NCI-H446 treated with DMSO at 0.1 percent for 48 hours (cell line): ENCODE data around the gene PHLDB2.

Experiments
- DNase-seq: peaks from one replicate; lab custom pipeline; 2025; lab: John Stamatoyannopoulos, UW

Gene PHLDB2

DNA sequence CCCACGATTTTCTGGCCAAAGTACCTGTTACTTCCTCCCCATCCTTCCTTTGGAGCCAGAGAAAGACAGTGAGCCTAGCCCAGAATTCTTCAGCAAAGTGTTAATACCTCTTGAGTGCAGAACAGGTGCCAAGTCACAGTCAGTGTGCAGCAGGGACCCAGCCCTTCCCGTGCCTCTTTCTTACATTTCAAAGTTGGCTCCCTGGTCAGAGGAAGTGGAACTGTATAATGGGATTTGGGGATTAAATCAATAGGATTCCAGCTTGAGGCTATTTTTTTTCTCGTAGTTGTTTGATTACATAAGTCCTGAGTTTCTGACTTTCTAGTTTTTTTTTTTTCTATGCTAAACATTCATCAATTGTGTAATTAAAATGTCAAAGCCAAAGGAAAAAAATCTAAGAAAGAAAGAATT lies 67.2 kb downstream of the PHLDB2 start:
- no peak for DNase-seq

DNA sequence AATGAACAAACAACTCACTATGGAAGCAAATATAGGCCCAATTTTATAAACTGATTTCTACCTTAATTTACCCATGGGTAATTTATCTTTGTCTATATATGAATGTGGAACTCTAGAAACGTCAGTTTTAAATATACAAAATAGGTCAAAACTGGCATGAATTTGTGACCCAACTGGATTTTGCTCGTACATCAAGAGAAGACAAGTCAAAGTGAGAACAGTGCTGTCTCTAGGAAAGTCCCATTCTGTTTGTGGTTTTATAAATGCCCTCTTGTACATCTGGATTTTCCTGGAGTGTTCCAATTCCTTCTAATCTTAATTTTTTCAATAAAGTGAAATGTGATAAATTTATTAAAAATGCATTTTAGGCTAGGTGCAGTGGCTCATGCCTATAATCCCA lies 69.5 kb downstream of the PHLDB2 start:
- no peak for DNase-seq

DNA sequence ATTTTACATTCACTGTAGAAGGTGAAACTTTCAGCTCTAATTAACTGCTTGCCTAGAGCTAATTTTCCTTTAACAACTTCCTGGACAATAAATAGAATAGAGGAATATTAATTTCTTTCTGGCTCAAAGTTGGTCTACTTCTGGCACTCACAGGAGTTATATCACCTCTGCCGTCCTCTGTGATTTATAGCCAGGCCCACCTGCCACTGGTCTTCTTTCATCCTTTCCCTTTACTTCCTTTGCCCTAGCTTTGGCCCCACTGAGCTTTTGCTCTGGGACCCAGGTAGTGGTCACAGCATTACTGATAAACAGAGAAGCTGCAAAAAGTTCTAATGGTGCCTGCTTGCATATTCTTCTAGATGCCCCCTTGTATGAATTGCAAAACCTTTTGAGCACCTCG lies 70.4 kb downstream of the PHLDB2 start:
- no peak for DNase-seq

DNA sequence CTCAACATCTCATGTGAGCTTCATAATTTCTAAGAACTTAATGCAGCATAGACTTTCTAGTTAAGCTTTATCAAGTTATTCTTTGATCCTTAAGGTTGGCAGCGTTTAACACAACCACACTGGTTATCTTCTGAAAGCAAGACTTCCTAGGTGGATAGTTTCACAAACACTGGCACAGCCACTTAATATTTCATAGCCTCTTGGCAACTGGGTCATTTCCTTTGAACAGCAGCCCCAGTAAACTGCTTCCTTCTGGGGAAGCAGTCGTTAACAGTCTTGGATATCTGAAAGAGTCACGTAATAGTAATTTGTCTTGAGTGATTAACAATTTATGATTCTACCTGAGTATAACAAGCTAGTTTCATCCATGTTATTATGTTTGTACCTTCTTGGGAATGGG lies 73.9 kb downstream of the PHLDB2 start:
- no peak for DNase-seq

DNA sequence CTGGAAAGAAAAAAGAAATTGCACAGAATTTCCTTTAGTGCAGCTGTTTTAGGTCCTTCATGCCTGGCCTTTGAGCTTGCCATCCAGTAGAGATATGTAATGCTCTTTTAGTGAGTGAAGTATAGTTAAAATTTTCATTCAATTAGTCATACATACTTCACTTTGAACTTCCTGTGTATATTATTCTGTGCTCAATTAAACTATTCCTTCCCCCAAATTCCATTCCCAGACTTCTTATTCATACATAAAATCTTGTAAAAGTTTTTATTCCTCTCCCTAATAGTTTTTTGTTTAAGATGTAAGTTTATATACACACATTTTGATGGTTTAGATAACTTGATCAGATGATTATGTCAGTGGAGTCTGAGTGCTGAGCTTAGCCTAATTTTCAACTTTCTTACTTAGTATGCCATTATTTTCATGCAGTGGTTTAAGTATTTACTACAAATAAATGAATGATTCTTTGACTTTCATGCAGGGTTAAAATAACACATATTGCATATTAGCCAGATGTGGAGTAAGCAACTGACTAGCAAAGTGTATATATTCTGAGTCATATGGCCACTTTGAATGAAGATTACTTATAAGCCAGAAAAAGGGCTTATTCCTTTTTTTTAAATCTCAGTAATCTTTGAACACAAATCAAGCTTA lies 77.3 kb downstream of the PHLDB2 start:
- no peak for DNase-seq

DNA sequence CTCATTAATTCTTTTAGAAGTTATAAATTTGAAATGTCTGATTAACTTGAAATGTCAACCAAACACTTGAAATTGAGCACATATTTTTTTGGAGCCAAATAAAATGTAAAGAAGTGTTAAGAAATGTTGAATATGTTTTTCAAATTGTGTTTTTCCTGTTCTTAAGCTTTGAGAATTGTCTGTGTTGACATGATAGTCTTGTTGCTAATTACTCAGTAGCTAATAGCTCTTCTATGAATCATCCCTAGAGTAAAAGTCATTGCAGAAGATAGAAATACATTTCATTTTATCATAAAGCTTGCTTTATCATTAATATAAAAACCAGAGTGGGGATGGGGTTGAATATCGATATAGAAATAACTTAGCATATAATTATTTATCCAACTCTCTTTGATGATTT lies 77.9 kb downstream of the PHLDB2 start:
- no peak for DNase-seq

DNA sequence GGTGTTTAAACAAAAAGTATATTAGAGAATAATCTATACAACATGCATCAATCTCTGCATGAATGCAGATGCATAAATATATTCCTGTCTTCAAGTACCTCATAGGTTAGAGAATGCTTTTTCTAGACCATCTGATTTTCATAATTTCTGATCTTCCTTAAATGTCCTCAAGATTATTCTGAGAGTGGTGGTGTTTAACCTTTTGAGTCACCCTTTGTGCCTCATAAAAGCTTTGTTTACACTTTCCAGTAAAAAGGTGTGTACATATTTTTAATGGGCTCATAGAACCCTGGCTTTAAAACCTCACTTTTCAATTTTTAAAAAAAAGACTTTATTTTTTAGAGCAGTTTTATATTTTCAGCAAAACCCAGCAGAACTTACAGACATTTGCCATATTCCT lies 78.8 kb downstream of the PHLDB2 start:
- DNase-seq = no peak

DNA sequence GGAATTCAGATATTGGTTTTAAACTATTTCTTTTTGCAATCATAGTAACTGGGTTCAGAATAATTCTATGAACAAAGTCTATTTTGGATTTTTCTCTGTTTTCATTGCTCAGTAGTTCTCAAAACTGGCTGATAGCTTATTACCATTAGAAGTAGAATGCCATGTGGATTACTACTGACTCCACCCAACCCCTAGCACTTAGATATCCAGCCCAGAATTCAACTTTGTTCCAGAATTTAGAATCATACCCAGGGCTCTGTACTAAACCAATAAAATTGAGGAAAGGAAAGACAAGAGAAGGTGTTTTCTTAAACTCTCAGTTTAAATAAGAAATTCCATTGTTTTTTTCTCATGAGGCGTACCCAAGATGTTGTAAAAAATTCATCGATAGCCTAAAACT lies 80.8 kb downstream of the PHLDB2 start:
- DNase-seq = no peak

DNA sequence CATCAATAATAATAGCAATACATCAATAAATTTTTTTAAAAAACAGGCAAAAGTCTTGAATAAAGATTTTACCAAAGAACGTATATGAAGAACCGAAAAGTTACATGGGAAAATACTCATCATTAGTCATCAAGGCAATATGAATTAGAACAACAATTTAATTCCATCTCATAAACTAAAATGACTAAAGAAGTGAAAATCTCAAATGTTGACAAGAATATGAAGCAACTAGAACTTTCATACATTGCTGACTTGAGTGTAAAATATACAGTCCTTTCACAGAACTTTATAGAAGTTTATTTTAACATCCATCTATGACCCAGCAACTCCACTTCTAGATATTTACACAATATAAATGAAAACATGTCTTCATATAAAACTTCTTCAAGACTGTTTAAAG lies 84.5 kb downstream of the PHLDB2 start:
- no peak for DNase-seq

DNA sequence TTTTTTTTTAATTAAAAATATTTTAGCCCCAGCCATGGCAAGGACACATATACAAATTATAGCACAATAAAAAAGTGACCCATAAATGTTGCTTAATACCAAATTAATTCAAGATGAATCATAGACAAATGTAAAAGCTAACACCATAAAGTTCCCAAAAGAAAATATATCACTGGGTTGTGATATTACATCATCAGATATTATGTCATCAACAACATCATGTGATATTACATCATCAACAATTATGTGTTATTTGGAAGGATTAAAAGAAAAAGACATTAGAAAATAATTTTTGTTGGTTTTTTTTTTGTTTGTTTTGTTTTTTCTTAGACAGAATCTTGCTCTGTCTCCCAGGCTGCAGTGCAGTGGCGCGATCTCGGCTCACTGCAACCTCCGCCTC lies 85.3 kb downstream of the PHLDB2 start:
- no peak for DNase-seq

DNA sequence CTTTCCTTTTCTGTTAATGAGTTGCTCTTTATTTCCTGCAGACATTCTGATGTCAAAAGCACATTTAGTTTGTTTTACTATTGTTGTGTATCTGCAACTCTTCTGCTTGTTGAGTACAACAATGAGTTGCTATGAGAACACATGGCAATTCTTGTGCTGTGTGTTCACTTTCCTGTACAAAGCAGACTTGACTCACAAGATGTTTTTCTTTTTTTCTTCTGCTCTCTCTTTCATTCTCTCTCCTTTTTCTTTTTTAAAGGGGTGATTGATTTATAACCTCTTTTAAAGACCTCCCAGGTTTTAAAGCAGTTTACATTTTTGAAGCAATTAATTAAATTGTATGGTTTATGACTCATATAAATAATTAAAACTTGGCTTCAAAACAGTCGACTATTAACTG lies 88.2 kb downstream of the PHLDB2 start:
- no peak for DNase-seq

DNA sequence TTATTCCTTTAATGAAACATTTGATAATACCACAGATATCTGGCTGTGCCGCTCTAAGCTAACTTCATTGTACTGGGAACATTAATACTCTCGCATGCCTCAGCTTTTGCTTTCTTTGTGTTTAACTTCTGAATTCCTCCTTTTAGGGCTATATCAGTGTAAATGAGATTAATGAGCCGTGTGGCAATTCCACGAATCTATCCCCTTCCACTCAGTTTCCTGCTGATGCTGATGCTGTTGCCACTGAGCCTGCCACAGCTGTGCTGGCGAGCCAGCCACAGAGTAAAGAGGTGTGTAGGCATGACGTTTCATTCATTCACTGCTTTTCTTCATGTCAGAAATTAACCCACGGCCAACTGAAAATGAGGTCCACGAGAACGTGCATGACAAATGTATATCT lies 89.7 kb downstream of the PHLDB2 start:
- no peak for DNase-seq

DNA sequence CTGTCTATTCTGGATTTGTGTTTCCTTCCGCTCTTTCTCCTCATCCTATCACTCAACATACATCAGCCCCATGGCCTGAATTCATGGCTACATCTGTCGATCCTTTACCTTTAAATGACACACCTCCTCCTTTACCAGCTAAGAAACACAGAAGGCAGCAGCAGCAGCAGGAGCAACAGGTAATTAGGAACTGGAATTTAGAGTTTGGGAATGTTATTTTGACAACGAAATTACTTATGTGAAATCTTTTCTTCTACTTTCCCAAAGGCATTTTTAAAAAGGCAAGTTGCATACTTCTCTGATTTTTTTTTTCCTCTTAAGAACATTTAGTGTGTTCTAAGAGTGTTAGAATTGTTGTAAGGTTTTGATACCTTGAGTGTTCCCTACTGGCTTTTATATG lies 90.6 kb downstream of the PHLDB2 start:
- no peak for DNase-seq

DNA sequence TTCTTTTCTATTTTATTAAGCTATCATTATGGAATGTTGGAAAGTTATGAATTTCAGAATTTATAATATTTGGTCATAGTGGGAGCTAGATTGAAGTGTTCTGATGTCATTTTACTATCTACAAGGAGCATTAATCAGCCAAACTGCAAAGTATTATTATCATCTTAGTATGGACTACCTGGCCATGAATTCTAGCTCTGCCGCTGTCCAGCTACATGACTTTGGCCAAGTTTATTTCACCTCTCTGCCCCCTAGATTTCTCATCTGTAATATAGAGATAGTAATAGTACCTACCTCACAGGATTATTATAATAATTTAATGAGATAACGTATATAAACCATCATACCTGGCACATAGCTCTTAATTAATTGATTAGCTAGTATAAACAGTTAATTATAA lies 92.0 kb downstream of the PHLDB2 start:
- no peak for DNase-seq

DNA sequence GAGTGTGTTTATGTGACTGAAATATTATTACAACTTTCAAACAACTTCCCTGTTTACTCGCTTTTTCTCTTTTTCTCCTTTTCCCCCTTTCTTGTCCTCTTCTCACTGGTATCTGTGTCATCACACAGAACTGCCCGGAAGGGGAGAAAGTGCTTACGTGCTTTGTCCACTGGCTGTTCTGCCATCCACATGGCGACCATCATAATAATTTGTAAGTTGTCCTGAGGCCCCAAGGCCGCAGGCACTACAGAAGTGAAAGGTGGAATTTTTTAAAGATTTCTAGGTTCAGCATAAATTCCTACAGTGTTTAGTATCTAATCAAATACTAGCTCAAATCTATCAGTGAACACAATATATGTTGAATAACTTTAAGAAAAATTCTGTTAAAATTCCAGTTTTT lies 93.0 kb downstream of the PHLDB2 start:
- DNase-seq = no peak

DNA sequence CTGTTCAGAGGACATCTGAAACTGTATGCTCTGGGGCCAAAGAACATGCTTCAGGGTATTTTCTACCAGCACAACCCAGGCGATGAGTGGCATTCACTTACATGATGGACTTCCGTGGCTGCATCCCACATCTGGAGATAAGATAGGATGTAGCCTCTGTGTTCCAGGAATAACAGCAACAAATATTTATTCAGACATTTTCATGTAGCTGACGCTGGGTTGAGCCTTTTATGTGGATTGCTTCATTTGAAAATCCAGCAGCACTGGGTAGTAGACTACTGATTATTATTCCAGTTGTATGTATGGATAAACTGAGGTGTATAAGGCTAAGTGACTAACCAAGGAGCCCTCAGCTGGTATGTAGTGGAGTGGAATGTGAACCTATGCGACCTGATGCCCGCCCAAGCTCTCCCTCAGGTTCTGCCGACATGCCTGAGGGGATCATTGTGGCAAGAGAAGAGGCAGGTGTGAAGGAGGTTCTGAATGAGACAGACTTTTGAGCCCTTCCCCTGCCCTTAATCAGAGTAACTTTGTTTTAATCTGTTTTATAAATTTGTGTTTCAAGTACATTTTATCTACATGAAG lies 93.9 kb downstream of the PHLDB2 start:
- DNase-seq = no peak

DNA sequence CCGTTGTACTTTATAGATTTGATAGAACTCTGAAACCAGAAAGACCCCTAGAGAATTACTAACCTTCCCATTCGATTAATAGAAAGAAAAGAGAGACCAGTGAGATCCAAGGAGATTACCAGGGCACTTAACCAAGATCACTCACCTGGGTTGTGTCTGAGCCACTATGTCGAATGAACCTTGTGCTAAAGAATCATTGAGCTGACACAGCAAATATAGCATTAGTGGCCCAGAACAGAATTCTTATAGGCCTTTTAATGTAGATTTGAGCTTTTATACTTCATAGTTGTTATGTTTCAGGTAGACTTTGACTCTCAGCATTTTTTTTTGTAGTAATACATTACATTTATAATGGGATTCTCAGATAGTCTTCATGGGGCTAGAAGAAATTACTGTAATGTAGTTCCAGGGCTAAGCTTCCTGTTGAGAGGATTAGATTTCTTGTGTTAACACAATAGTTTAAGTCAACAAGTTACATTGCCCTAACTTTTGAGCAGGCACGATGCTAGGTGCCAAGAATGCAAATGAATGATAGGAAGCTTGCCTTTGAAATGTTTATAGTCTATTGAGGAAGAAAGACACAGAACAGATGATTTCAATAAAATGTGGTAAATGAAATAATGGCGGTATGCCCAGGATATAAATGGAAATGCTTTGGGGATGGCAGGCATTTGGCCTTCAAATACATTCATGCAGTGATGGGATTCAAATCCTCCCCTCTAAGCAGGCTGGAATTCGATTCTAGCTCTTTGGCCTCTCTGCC lies 95.3 kb downstream of the PHLDB2 start:
- no peak for DNase-seq

DNA sequence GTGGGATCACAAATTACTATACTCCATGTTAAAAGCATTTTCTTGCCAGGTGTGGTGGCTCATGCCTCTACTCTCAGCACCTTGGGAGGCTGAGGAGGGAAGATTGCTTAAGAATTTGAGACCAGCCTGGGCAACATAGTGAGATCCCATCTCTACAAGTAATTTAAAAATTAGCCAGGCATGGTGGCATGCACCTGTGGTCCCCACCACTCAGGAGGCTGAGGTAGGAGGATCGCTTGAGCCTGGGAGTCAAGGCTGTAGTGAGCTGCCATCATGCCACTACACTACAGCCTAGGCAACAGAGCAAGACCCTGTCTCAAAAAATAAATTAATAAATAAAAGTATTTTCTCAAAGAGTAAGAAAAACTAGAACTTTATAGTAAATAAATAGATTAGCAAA lies 96.8 kb downstream of the PHLDB2 start:
- no peak for DNase-seq

DNA sequence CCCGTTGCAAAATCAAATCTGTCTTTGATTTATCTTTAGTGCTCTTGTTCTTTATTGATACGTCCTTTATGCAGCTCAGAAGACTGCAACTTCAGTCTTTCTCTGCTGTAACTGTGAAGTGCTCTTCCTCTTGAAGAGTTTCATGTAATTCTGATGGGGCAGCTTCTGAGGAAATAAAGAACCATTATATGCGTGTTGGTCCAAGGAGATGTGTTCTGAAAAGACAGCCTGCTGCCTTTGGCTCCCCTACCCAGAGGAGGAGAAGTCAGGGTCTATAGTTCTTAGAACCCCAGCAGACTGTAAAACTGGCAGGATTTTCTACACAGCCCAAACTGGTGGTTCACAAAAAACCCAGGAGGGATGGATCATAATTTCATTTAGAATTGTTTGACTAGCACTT lies 97.4 kb downstream of the PHLDB2 start:
- DNase-seq = no peak

DNA sequence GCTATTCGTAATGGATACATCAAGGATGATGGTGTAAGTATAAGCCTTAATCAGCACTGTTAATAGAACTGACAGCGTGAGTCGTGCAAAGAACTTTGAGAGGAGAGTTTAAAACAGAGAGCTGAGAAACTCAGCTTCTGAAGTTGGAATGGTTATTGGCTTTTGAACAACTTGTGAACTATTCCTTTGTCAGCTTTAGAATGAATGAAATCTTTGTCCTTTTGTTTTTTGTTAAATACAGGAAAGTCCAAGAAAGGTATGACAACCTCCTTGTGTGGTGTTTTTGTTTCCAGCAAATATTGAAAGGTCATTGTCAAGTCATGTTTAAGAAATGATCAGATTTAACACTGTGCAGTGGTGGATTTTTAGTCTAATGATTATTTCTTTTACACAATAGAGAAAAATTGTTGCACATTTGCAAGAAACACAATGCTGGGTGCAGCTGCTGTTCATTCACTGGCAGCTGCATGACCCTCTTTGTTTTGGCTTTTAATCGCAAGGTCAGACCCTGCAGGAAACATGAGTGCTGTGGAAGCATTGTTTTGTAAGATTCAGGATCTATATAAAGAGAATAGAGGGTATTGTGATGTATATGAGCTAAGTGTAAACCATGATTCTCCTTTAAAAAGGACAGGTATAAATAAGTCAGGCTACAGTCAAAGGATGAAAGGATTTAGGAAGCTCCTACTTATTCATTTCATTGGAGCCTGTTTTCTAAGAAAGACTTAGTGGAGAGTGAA lies 98.1 kb downstream of the PHLDB2 start:
- DNase-seq = no peak

DNA sequence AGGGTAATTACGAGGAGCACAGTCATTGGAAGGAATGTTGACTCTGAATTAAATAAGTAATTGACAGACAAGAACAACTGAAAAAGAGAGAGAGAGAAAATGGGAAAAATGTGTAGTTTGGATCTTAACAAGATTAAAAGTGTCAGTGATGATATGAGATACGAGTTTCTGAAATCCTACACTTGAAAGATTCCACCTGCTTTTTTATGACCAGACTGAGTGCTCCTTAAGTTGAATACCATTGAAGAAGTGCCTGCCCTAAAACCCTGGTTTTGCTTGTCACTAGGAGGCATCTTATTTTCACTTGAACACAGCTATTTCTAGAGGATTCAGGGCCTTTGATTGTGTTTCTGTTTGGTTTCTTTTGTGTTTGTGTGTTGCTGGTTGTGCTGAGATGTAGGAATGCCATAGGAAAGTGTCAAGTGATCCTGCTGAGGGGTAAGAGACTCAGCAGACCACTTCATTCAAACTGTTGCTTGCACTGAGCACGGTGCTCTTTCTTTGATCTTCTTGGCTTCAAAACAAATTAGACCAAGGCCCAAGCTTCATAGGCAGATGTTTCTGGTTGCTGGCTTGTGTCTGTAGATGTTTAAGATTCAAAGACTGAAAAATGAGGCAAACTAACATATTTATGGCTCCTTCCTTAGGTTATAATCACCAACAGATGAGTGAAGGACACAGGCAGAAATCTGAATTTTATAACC lies 102.5 kb downstream of the PHLDB2 start:
- DNase-seq = no peak

DNA sequence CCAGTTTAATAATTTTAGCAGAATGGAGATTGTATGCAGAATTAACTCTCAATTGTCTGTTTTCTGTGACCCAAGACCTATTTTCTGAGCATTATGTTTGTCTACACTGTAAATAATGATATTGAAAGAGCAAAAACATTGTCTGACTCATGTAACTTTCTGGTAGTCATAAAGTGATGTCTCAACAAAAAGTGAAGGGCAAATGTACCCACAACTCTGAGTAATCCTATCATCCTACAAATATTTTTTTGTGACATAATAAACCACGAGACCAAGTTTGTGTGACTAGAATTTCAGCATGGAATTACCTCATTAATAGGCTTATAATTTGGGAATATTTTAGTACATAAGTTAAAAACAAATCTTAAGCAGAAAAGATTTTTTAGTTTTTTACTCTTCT lies 104.4 kb downstream of the PHLDB2 start:
- DNase-seq = no peak
